Endothelial cell of umbilical vein (primary cell): ENCODE data around the gene TMEM178A.

Experiments used
- CTCF ChIP-seq, 2 donors: IDR thresholded peaks; 1 replicate in 1 of 2; 2 replicates in 1 of 2; pipeline ENCODE4 v1.5.1; 2011; ENCODE audit warnings: low read length in 2 of 2, mild to moderate bottlenecking in 2 of 2, moderate library complexity in 2 of 2, control low read depth in 1 of 2, inconsistent platforms in 1 of 2, low read depth in 1 of 2; ENCODE audit not compliant: insufficient read depth in 1 of 2; ENCODE audit errors: extremely low read depth in 1 of 2
- EZH2 ChIP-seq: IDR thresholded peaks from 2 replicates; pipeline ENCODE4 v1.6.1; 2012; ENCODE audit warnings: borderline replicate concordance, low read depth, mild to moderate bottlenecking, moderate library complexity, low read length, inconsistent platforms; ENCODE audit not compliant: severe bottlenecking
- FOS ChIP-seq: IDR thresholded peaks from 2 replicates; pipeline ENCODE4 v1.6.1; 2011; ENCODE audit warnings: mild to moderate bottlenecking, low read length, moderate library complexity, borderline replicate concordance; ENCODE audit not compliant: insufficient read depth
- GATA2 ChIP-seq: IDR thresholded peaks from 2 replicates; pipeline ENCODE4 v1.7.0; 2011; ENCODE audit warnings: low read depth, mild to moderate bottlenecking, moderate library complexity, mixed read lengths, low read length; ENCODE audit not compliant: insufficient read length, insufficient read depth
- JUN ChIP-seq: IDR thresholded peaks from 2 replicates; pipeline ENCODE4 v1.6.1; 2011; ENCODE audit warnings: borderline replicate concordance, low read depth; ENCODE audit not compliant: insufficient read length, insufficient read depth
- MAX ChIP-seq: IDR thresholded peaks from 2 replicates; pipeline ENCODE4 v1.6.1; 2011; ENCODE audit not compliant: insufficient read depth, insufficient read length
- MYC ChIP-seq: IDR thresholded peaks from one replicate; pipeline ENCODE4 v1.6.1; 2011; ENCODE audit warnings: mild to moderate bottlenecking, low read depth, low read length
- POLR2A ChIP-seq: IDR thresholded peaks from 2 replicates; pipeline ENCODE4 v1.6.1; 2012; ENCODE audit warnings: low read depth, mild to moderate bottlenecking, control low read depth, low read length
- POLR2AphosphoS5 ChIP-seq: IDR thresholded peaks from 2 replicates; pipeline ENCODE4 v1.6.1; 2012; ENCODE audit warnings: low read depth, mild to moderate bottlenecking, control low read depth, low read length, moderate library complexity; ENCODE audit not compliant: insufficient read depth

- TF ChIP-seq POLR2AphosphoS5 (no peak), CTCF (IDR thresholded peaks at IDR 0.05; ENCODE audit: extremely low read depth in 1 of 2, insufficient read depth in 1 of 2, low read depth in 1 of 2, low read length in 2 of 2) (no peak), EZH2 (no peak), POLR2A (no peak), FOS (no peak), MAX (no peak), JUN (no peak), MYC (no peak), GATA2 (no peak)
Measured at GRCh38 chr2:39621596-39621995, 44.1 kb upstream of the TMEM178A start.
